ENCODE results near the gene CXCR6. TPM values are rescaled to one million over a fixed set of nuclear protein-coding genes. Genes with fewer than 3 reads are reported as not detected.

CXCR6 gene
- total RNA-seq, 1 experiment from 2014 or later = not detected

DNA sequence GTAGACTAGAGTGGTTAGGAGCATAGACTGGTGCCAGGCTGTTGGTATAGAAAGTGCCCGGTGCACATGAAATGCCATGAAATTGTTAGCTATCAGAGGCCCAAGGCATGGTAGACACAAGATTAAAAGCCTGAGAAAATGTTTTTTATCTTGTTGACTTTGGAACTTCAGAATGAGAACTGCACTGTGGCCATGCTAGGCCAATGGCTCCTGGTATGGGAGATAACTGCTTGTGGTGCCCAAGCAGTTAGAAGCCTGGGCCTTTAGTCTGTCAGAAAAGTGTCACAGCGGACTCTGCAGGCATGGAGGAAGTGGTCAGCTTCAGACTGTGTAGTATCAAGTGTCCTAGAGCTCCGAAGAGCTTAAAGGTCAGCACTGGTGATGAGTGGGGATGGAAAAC lies 40.5 kb downstream of the CXCR6 start:
- Mint-ChIP-seq H3K27me3 (ENCODE audit: low read depth) (no peaks in the 10 kb centered on the region), H3K36me3 (peaks cover 49% of the 10 kb centered on the region), H3K9me3 (no peaks in the 10 kb centered on the region), H3K4me1 (peaks cover 14% of the 10 kb centered on the region), H3K27ac (no peak overlapping the region), H3K4me3 (no peak overlapping the region)
- POLR2A ChIA-PET = no interaction called here
- no peak for ATAC-seq
- TF ChIP-seq SOX15 (CRISPR knock-in tag; IDR thresholded peaks at IDR 0.05) (no peak), ZNF121 (CRISPR knock-in tag; IDR thresholded peaks at IDR 0.05) (no peak), MYBL2 (CRISPR knock-in tag; IDR thresholded peaks at IDR 0.05) (no peak), MXD4 (CRISPR knock-in tag; IDR thresholded peaks at IDR 0.05; ENCODE audit: borderline replicate concordance) (no peak)
- TF ChIP-seq, protein P1, sequence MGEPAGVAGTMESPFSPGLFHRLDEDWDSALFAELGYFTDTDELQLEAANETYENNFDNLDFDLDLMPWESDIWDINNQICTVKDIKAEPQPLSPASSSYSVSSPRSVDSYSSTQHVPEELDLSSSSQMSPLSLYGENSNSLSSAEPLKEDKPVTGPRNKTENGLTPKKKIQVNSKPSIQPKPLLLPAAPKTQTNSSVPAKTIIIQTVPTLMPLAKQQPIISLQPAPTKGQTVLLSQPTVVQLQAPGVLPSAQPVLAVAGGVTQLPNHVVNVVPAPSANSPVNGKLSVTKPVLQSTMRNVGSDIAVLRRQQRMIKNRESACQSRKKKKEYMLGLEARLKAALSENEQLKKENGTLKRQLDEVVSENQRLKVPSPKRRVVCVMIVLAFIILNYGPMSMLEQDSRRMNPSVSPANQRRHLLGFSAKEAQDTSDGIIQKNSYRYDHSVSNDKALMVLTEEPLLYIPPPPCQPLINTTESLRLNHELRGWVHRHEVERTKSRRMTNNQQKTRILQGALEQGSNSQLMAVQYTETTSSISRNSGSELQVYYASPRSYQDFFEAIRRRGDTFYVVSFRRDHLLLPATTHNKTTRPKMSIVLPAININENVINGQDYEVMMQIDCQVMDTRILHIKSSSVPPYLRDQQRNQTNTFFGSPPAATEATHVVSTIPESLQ (CRISPR knock-in tag; IDR thresholded peaks at IDR 0.05) = no peak
- TF ChIP-seq, protein P2, sequence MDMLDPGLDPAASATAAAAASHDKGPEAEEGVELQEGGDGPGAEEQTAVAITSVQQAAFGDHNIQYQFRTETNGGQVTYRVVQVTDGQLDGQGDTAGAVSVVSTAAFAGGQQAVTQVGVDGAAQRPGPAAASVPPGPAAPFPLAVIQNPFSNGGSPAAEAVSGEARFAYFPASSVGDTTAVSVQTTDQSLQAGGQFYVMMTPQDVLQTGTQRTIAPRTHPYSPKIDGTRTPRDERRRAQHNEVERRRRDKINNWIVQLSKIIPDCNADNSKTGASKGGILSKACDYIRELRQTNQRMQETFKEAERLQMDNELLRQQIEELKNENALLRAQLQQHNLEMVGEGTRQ (CRISPR knock-in tag; IDR thresholded peaks at IDR 0.05) = no peak
- no peak for DNase-seq (ENCODE audit: low spot score)
- CTCF ChIA-PET = no interaction called here

DNA sequence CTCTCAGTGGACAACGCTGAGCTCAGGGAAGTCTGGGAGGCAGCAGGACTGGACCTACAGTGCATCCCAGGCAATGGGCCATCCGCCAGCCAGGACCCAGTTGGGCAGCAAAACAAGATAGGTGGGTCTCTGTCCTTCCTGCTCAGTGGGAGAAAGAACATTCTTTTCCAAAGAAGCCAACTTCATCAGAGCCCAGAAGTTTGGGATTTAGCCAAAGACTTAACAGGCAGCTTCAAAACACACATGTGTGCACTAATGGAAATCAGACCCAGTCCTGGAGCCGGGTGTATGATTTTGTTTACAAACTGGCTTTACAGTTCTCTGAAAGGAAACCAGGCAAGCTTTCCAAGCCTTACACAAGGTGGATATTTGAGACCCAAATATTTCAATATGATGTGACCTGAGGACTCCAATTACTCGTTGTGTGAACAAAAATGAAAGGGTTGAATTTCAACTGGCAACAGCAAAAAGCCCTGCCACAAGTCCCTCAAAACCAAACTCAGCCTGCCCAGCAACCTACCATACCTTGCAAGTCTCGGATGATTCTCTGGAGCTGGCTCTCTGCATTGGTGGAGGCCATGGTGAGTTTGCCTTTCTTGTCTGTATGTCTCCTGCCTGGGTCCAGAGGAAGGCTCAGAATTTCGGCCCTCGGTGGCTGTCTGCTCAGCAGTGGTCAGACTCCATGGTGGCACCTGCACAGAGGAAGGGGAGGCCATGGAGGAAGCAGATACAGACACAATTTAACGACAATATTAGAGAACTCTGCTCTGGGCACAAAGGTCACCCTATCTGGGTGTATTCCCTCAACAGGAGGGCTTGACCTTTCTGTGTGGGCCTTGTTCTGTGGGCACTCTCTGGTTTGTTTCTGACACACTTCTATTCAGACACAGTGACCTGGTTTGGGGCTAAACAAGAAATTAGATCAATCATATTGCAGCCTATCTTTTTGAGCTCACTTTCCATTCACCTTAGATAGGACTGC lies 41.4 kb downstream of the CXCR6 start:
- Mint-ChIP-seq H3K4me1 (peaks cover 15% of the 10 kb centered on the region), H3K4me3 (no peak overlapping the region), H3K9me3 (no peaks in the 10 kb centered on the region), H3K27ac (no peak overlapping the region), H3K27me3 (ENCODE audit: low read depth) (no peaks in the 10 kb centered on the region), H3K36me3 (peaks cover 42% of the 10 kb centered on the region)
- ChIA-PET CTCF (interaction anchor here (0.6 kb wide), 1 partner anchor 742 kb away, joined by 4 read pairs; no protein-coding TSS in a partner anchor), POLR2A (no interaction called here)
- DNase-seq (ENCODE audit: low spot score) (no peak), ATAC-seq (no peak)
- no peak for TF ChIP-seq IRF2 (CRISPR knock-in tag; IDR thresholded peaks at IDR 0.05; ENCODE audit: borderline replicate concordance, low read depth)
- TF ChIP-seq ZNF263 (CRISPR knock-in tag; IDR thresholded peaks at IDR 0.05; ENCODE audit: low read depth) = no peak

DNA sequence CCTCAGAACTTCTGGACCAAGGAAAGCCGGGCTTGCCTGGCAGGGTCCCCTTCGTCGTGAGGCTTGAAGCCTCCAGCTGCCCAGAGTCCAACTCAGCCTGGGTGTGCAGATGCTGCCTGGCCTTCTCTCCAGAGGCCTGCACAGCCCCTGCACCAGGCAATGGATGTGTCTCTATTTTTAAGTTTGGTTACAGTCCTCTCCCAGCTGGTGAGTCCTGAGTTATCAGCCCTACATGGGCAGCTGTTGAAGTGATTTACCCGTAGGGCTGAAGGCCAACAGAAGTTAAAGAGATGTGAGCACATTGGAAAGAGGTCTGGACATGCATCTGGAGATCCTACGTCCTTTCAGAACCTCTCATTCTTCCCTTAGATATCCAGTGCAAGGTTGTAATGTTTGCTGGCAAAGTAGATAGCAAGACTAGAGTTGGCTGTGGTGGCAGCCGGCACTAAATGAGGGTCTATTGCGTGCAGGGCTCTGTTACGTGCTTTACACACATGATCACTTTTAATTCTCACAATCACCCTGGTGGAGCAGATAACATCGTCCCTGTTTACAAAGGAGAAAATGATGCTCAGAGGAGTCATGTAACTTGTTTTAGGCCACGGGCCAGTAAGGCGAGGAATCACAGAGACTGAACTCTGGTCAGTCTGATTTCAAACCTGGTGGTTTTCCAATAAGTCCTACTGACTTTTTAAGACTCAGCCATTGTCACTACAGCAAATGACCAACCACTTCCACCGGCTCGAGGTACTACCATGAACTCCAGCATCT lies 42.5 kb downstream of the CXCR6 start:
- H3K27me3 Mint-ChIP-seq (ENCODE audit: low read depth) = no peaks in the 10 kb centered on the region
- peaks cover 33% of the 10 kb centered on the region for H3K36me3 Mint-ChIP-seq
- peaks cover 18% of the 10 kb centered on the region for H3K4me1 Mint-ChIP-seq
- DNase-seq (ENCODE audit: low spot score) (no peak), ATAC-seq (no peak)
- CTCF ChIA-PET = interaction anchor here (0.7 kb wide), 1 partner anchor 17 kb away, joined by 4 read pairs; no protein-coding TSS in a partner anchor
- POLR2A ChIA-PET = no interaction called here
- H3K9me3 Mint-ChIP-seq = no peaks in the 10 kb centered on the region
- H3K4me3 Mint-ChIP-seq = no peak overlapping the region
- peak overlapping the region; percentile 21; the same call in 1 of the 2 replicates for H3K27ac Mint-ChIP-seq
- no peak for TF ChIP-seq ESRRA (CRISPR knock-in tag; IDR thresholded peaks at IDR 0.05; ENCODE audit: borderline replicate concordance)
- TF ChIP-seq, protein P3, sequence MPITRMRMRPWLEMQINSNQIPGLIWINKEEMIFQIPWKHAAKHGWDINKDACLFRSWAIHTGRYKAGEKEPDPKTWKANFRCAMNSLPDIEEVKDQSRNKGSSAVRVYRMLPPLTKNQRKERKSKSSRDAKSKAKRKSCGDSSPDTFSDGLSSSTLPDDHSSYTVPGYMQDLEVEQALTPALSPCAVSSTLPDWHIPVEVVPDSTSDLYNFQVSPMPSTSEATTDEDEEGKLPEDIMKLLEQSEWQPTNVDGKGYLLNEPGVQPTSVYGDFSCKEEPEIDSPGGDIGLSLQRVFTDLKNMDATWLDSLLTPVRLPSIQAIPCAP (CRISPR knock-in tag; IDR thresholded peaks at IDR 0.05) = no peak
- no peak for TF ChIP-seq ZNF138 (CRISPR knock-in tag; conservative IDR thresholded peaks at IDR 0.05)

DNA sequence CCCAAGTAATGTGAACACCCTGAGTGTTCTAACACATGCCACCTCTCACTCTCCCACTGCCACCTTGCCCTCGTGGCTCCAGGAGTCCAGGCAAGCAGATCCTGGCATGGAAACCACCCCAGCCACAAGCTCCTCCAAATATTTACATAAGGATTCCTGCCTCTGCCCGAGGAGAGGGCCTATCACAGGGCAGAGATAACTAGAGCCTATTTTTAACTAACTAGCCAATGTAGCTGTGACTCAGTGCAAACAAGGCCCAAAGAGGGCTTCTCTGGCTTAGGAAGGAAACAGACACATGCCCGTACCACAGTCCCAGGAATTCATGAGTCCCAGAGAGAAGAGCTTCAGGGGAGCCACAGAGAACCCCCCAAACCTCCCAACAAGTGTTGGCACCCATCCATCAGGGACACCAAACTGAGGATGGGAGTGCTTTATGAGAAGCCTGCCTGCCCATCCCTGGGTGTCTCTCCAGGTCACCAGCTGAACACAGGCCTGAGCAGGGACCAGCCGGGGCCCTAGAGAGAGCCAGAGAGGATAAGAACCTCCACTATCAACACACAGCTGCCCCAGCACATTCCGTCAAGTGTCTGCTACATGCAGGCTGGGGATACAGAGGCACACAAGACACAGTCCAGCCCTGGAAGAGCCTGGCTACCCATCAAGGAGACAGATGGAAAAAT lies 43.2 kb downstream of the CXCR6 start:
- Mint-ChIP-seq H3K27ac (peak overlapping the region; percentile 21; the same call in 1 of the 2 replicates), H3K4me1 (peaks cover 19% of the 10 kb centered on the region), H3K9me3 (no peaks in the 10 kb centered on the region), H3K27me3 (ENCODE audit: low read depth) (no peaks in the 10 kb centered on the region), H3K36me3 (peaks cover 27% of the 10 kb centered on the region), H3K4me3 (no peak overlapping the region)
- ATAC-seq = no peak
- no peak for DNase-seq (ENCODE audit: low spot score)
- CTCF ChIA-PET = interaction anchor here (0.7 to 1.8 kb wide), 2 partner anchors 18 to 47 kb away, joined by 4 read pairs; no protein-coding TSS in a partner anchor
- POLR2A ChIA-PET = no interaction called here
- TF ChIP-seq, protein P3 (CRISPR knock-in tag; IDR thresholded peaks at IDR 0.05) = no peak
- TF ChIP-seq, protein P4, sequence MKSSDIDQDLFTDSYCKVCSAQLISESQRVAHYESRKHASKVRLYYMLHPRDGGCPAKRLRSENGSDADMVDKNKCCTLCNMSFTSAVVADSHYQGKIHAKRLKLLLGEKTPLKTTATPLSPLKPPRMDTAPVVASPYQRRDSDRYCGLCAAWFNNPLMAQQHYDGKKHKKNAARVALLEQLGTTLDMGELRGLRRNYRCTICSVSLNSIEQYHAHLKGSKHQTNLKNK (CRISPR knock-in tag; IDR thresholded peaks at IDR 0.05) = no peak
- TF ChIP-seq TEAD4 (CRISPR knock-in tag; IDR thresholded peaks at IDR 0.05) (no peak), SMAD3 (CRISPR knock-in tag; IDR thresholded peaks at IDR 0.05; ENCODE audit: borderline replicate concordance) (no peak), NFATC4 (CRISPR knock-in tag; IDR thresholded peaks at IDR 0.05) (no peak)
- TF ChIP-seq, protein P5, sequence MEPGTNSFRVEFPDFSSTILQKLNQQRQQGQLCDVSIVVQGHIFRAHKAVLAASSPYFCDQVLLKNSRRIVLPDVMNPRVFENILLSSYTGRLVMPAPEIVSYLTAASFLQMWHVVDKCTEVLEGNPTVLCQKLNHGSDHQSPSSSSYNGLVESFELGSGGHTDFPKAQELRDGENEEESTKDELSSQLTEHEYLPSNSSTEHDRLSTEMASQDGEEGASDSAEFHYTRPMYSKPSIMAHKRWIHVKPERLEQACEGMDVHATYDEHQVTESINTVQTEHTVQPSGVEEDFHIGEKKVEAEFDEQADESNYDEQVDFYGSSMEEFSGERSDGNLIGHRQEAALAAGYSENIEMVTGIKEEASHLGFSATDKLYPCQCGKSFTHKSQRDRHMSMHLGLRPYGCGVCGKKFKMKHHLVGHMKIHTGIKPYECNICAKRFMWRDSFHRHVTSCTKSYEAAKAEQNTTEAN (CRISPR knock-in tag; IDR thresholded peaks at IDR 0.05) = no peak
- TF ChIP-seq, protein P6, sequence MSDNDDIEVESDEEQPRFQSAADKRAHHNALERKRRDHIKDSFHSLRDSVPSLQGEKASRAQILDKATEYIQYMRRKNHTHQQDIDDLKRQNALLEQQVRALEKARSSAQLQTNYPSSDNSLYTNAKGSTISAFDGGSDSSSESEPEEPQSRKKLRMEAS (CRISPR knock-in tag; IDR thresholded peaks at IDR 0.05) = no peak

Data from WTC11 (cell line).